ENCODE results near the gene PC. TPM values are rescaled to one million over a fixed set of nuclear protein-coding genes. Genes with fewer than 3 reads are reported as not detected.

The PC gene
- total and polyA plus RNA-seq, 9 of the 15 experiments (the other 6 are each of a cell fraction or from before 2014, with no cell fraction given) = 0.94 to 38.0 (median 8.7) TPM

GRCh38 chr11:67006029-67006884 is 48.1 kb upstream of the PC start (continued):
- TF ChIP-seq, protein P1, sequence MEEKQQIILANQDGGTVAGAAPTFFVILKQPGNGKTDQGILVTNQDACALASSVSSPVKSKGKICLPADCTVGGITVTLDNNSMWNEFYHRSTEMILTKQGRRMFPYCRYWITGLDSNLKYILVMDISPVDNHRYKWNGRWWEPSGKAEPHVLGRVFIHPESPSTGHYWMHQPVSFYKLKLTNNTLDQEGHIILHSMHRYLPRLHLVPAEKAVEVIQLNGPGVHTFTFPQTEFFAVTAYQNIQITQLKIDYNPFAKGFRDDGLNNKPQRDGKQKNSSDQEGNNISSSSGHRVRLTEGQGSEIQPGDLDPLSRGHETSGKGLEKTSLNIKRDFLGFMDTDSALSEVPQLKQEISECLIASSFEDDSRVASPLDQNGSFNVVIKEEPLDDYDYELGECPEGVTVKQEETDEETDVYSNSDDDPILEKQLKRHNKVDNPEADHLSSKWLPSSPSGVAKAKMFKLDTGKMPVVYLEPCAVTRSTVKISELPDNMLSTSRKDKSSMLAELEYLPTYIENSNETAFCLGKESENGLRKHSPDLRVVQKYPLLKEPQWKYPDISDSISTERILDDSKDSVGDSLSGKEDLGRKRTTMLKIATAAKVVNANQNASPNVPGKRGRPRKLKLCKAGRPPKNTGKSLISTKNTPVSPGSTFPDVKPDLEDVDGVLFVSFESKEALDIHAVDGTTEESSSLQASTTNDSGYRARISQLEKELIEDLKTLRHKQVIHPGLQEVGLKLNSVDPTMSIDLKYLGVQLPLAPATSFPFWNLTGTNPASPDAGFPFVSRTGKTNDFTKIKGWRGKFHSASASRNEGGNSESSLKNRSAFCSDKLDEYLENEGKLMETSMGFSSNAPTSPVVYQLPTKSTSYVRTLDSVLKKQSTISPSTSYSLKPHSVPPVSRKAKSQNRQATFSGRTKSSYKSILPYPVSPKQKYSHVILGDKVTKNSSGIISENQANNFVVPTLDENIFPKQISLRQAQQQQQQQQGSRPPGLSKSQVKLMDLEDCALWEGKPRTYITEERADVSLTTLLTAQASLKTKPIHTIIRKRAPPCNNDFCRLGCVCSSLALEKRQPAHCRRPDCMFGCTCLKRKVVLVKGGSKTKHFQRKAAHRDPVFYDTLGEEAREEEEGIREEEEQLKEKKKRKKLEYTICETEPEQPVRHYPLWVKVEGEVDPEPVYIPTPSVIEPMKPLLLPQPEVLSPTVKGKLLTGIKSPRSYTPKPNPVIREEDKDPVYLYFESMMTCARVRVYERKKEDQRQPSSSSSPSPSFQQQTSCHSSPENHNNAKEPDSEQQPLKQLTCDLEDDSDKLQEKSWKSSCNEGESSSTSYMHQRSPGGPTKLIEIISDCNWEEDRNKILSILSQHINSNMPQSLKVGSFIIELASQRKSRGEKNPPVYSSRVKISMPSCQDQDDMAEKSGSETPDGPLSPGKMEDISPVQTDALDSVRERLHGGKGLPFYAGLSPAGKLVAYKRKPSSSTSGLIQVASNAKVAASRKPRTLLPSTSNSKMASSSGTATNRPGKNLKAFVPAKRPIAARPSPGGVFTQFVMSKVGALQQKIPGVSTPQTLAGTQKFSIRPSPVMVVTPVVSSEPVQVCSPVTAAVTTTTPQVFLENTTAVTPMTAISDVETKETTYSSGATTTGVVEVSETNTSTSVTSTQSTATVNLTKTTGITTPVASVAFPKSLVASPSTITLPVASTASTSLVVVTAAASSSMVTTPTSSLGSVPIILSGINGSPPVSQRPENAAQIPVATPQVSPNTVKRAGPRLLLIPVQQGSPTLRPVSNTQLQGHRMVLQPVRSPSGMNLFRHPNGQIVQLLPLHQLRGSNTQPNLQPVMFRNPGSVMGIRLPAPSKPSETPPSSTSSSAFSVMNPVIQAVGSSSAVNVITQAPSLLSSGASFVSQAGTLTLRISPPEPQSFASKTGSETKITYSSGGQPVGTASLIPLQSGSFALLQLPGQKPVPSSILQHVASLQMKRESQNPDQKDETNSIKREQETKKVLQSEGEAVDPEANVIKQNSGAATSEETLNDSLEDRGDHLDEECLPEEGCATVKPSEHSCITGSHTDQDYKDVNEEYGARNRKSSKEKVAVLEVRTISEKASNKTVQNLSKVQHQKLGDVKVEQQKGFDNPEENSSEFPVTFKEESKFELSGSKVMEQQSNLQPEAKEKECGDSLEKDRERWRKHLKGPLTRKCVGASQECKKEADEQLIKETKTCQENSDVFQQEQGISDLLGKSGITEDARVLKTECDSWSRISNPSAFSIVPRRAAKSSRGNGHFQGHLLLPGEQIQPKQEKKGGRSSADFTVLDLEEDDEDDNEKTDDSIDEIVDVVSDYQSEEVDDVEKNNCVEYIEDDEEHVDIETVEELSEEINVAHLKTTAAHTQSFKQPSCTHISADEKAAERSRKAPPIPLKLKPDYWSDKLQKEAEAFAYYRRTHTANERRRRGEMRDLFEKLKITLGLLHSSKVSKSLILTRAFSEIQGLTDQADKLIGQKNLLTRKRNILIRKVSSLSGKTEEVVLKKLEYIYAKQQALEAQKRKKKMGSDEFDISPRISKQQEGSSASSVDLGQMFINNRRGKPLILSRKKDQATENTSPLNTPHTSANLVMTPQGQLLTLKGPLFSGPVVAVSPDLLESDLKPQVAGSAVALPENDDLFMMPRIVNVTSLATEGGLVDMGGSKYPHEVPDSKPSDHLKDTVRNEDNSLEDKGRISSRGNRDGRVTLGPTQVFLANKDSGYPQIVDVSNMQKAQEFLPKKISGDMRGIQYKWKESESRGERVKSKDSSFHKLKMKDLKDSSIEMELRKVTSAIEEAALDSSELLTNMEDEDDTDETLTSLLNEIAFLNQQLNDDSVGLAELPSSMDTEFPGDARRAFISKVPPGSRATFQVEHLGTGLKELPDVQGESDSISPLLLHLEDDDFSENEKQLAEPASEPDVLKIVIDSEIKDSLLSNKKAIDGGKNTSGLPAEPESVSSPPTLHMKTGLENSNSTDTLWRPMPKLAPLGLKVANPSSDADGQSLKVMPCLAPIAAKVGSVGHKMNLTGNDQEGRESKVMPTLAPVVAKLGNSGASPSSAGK (IDR thresholded peaks at IDR 0.05) = peak; percentile 32; the same call in 1 of the 2 replicates
- TF ChIP-seq ZNF143 (CRISPR knock-in tag; IDR thresholded peaks at IDR 0.05) (0 out of 2 replicates have a peak, but pooled peaks have one; percentile 26), ATF3 (IDR thresholded peaks at IDR 0.05) (0 out of 2 replicates have a peak, but pooled peaks have one; percentile 7), ATF3 (CRISPR knock-in tag; conservative IDR thresholded peaks at IDR 0.05) (no peak), TEAD1 (CRISPR knock-in tag; IDR thresholded peaks at IDR 0.05) (0 out of 4 replicates have a peak, but pooled peaks of 1 of the 2 experiments have one; percentile 61), BHLHE40 (IDR thresholded peaks at IDR 0.05; ENCODE audit: low read length) (peak; percentile 34; the same call in 1 of the 2 replicates), TEAD2 (tag; IDR thresholded peaks at IDR 0.05) (0 out of 2 replicates have a peak, but pooled peaks have one; percentile 30), KAT2B (IDR thresholded peaks at IDR 0.05; ENCODE audit: low read depth, low read length) (no peak), RBM25 (IDR thresholded peaks at IDR 0.05; ENCODE audit: low read depth, low read length, severe bottlenecking) (peak; percentile 53), HCFC1 (IDR thresholded peaks at IDR 0.05; ENCODE audit: low read depth, low read length) (peak; percentile 54), PHF8 (IDR thresholded peaks at IDR 0.05; ENCODE audit: borderline replicate concordance, low read length) (peak; percentile 15; the same call in 1 of the 2 replicates)
- TF ChIP-seq, protein P2, sequence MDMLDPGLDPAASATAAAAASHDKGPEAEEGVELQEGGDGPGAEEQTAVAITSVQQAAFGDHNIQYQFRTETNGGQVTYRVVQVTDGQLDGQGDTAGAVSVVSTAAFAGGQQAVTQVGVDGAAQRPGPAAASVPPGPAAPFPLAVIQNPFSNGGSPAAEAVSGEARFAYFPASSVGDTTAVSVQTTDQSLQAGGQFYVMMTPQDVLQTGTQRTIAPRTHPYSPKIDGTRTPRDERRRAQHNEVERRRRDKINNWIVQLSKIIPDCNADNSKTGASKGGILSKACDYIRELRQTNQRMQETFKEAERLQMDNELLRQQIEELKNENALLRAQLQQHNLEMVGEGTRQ (CRISPR knock-in tag; IDR thresholded peaks at IDR 0.05) = peak; percentile 96
- TF ChIP-seq, protein P3, sequence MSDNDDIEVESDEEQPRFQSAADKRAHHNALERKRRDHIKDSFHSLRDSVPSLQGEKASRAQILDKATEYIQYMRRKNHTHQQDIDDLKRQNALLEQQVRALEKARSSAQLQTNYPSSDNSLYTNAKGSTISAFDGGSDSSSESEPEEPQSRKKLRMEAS (CRISPR knock-in tag; IDR thresholded peaks at IDR 0.05) = peak; percentile 44; the same call in 1 of the 2 replicates
